CD14-positive monocyte (primary cell): ENCODE results near the gene VOPP1. TPM values are rescaled to one million over a fixed set of nuclear protein-coding genes. Genes with fewer than 3 reads are reported as not detected.
"Not testable (repeated sequence)": the region's sequence is repeated elsewhere in the genome, so short reads cannot be mapped to it uniquely, and the experiment has no call there.

ENCODE experiments used
- DNase-seq, 3 donors: peaks; one replicate each; pipeline ENCODE4 v3.0.0-alpha.2; 2011 to 2022
- H2AFZ ChIP-seq: 2 replicates; pipeline ENCODE4 v1.6.0; 2012; ENCODE audit warnings: mild to moderate bottlenecking, low read depth, low read length, inconsistent platforms; ENCODE audit not compliant: insufficient read depth, poor library complexity, severe bottlenecking
- H3K27ac ChIP-seq, 2 donors: 1 replicate in 1 of 2; 2 replicates in 1 of 2; pipeline ENCODE4 v1.5.1; 2012 to 2013; ENCODE audit warnings: low read length in 2 of 2, control low read depth in 1 of 2, inconsistent platforms in 1 of 2, low read depth in 1 of 2, mild to moderate bottlenecking in 1 of 2
- H3K27me3 ChIP-seq, 2 donors: one replicate each; pipeline versions ENCODE4 v1.6.0 to v1.6.1; 2011 to 2013; ENCODE audit warnings: low read length in 2 of 2; ENCODE audit not compliant: control insufficient read depth in 2 of 2, insufficient read depth in 2 of 2
- H3K36me3 ChIP-seq, 2 donors: replicated peaks in 1 of 2; 1 replicate in 1 of 2; 2 replicates in 1 of 2; pipeline versions ENCODE4 v1.5.1 to v1.6.1; 2012 to 2013; ENCODE audit warnings: low read length in 2 of 2, control low read depth in 1 of 2, inconsistent platforms in 1 of 2, mild to moderate bottlenecking in 1 of 2; ENCODE audit not compliant: insufficient read depth in 2 of 2, control insufficient read depth in 1 of 2
- H3K4me1 ChIP-seq, 2 donors: 1 replicate in 1 of 2; 2 replicates in 1 of 2; pipeline versions ENCODE4 v1.5.1 to v1.6.1; 2012 to 2013; ENCODE audit warnings: low read length in 2 of 2, control low read depth in 1 of 2, inconsistent platforms in 1 of 2, mild to moderate bottlenecking in 1 of 2, moderate library complexity in 1 of 2; ENCODE audit not compliant: insufficient read depth in 2 of 2, control insufficient read depth in 1 of 2
- H3K4me2 ChIP-seq: replicated peaks from 2 replicates; pipeline ENCODE3; 2012; ENCODE audit warnings: low read length, moderate library complexity, mild to moderate bottlenecking; ENCODE audit not compliant: poor library complexity, severe bottlenecking; ENCODE audit errors: extremely low read depth
- H3K4me3 ChIP-seq, 3 experiments: fragments of 200-600 bp in 1 of 3; sonication (generic) in 1 of 3; replicated peaks in 1 of 3; 1 replicate in 2 of 3; 2 replicates in 1 of 3; pipeline ENCODE4 v1.5.1; 2011 to 2013; ENCODE audit warnings: low read length in 3 of 3, mild to moderate bottlenecking in 3 of 3, control low read depth in 2 of 3, low read depth in 2 of 3, inconsistent platforms in 1 of 3, moderate library complexity in 1 of 3
- H3K79me2 ChIP-seq: 2 replicates; pipeline ENCODE4 v1.6.0; 2012; ENCODE audit warnings: mild to moderate bottlenecking, control low read depth, inconsistent platforms, low read length, moderate library complexity; ENCODE audit not compliant: insufficient read depth
- H3K9ac ChIP-seq: 2 replicates; pipeline ENCODE4 v1.6.0; 2017; ENCODE audit warnings: low read length, mild to moderate bottlenecking; ENCODE audit not compliant: insufficient read depth, poor library complexity, severe bottlenecking
- H3K9me3 ChIP-seq, 2 donors: replicated peaks in 1 of 2; 1 replicate in 1 of 2; 2 replicates in 1 of 2; pipeline versions ENCODE4 v1.5.1 to v1.6.1; 2012 to 2013; ENCODE audit warnings: low read length in 2 of 2, control low read depth in 1 of 2; ENCODE audit not compliant: control insufficient read depth in 1 of 2, insufficient read depth in 1 of 2
- H4K20me1 ChIP-seq: 2 replicates; pipeline ENCODE4 v1.6.0; 2012; ENCODE audit warnings: mild to moderate bottlenecking, low read length, control low read depth, moderate library complexity; ENCODE audit not compliant: insufficient read depth
- H3K27ac Mint-ChIP-seq, 7 donors: one replicate each; pipeline ENCODE4 v1.8.0; 2020; ENCODE audit warnings: mild to moderate bottlenecking in 7 of 7, mixed read lengths in 7 of 7, moderate library complexity in 6 of 7, inconsistent platforms in 2 of 7
- H3K27me3 Mint-ChIP-seq, 3 donors: one replicate each; pipeline ENCODE4 v1.8.0; 2021 to 2022; ENCODE audit warnings: low read depth in 3 of 3, mild to moderate bottlenecking in 3 of 3, mixed read lengths in 3 of 3, moderate library complexity in 3 of 3, inconsistent platforms in 1 of 3
- H3K36me3 Mint-ChIP-seq, 2 donors: one replicate each; pipeline ENCODE4 v1.8.0; 2020; ENCODE audit warnings: mixed read lengths in 2 of 2, inconsistent platforms in 1 of 2, mild to moderate bottlenecking in 1 of 2
- H3K4me1 Mint-ChIP-seq: one replicate; pipeline ENCODE4 v1.8.0; 2020; ENCODE audit warnings: mild to moderate bottlenecking, mixed read lengths
- H3K4me3 Mint-ChIP-seq, 2 donors: one replicate each; pipeline ENCODE4 v1.8.0; 2020; ENCODE audit warnings: mild to moderate bottlenecking in 2 of 2, mixed read lengths in 2 of 2, moderate library complexity in 1 of 2
- H3K9me3 Mint-ChIP-seq, 7 donors: one replicate each; pipeline ENCODE4 v1.8.0; 2020 to 2022; ENCODE audit warnings: mixed read lengths in 7 of 7, mild to moderate bottlenecking in 6 of 7, moderate library complexity in 6 of 7, inconsistent platforms in 2 of 7
- CTCF ChIP-seq: fragments of 200-600 bp; IDR thresholded peaks from one replicate; pipeline ENCODE4 v1.8.0; 2022; ENCODE audit warnings: antibody characterized with exemption, mild to moderate bottlenecking
- WGBS: methylation state at CpG from one replicate; pipeline ENCODE4 v1.1.5; 2013; ENCODE audit warnings: missing lambda C conversion rate; ENCODE audit not compliant: insufficient coverage; 5-methylcytosine and 5-hydroxymethylcytosine counted together
- intact Hi-C, 2 donors: fragments of 100-400 bp; cut with micrococcal nuclease; formaldehyde crosslinking; loops; one replicate each; pipeline versions ENCODE4 v1.15.0 to v1.15.1; 2023
- polyA plus RNA-seq, 3 donors: library from polyadenylated mRNA; depleted of rRNA in 1 of 3; unstranded in 2 of 3; stranded (reverse) in 1 of 3; fragments of 300-500 nt in 2 of 3; fragments of >200 nt in 1 of 3; fragmentation: Illumina TruSeq in 2 of 3; gene quantifications; 1 replicate in 2 of 3; 2 replicates in 1 of 3; pipeline ENCODE4 v1.2.3, GENCODE V29; 2012 to 2021

Gene VOPP1
- polyA plus RNA-seq, 3 donors = 16.7 to 22.1 (median 18.0) TPM

GRCh38 chr7:55472928-55473725 lies 99.2 kb downstream of the VOPP1 start:
- TF ChIP-seq CTCF = no peak
- peaks cover 0 to 5% (median 0%) of the 10 kb centered on the region in 7 donors for H3K9me3 Mint-ChIP-seq
- intact Hi-C loops = no loop called here
- H3K27ac Mint-ChIP-seq = peak overlapping the region in 1 of 7 donors; percentile 63
- Histone ChIP-seq H3K4me1 (no peaks in the 10 kb centered on the region), H3K27ac (no peak overlapping the region), H3K4me2 (no peak overlapping the region), H3K9ac (no peak overlapping the region), H3K27me3 (no peaks in the 10 kb centered on the region), H3K9me3 (no peaks in the 10 kb centered on the region), H4K20me1 (peaks cover 7% of the 10 kb centered on the region), H3K79me2 (no peaks in the 10 kb centered on the region), H3K4me3 (no peak overlapping the region), H3K36me3 (peaks cover 6 to 43% of the 10 kb centered on the region in 2 donors), H2AFZ (no peak overlapping the region)
- DNase-seq = peak in 1 of 3 donors; percentile 2
- no peaks in the 10 kb centered on the region for H3K27me3 Mint-ChIP-seq
- WGBS = 98% methylated on average over 15 of the region's 25 CpGs
- H3K4me1 Mint-ChIP-seq = peaks cover 4% of the 10 kb centered on the region
- peaks cover 36 to 43% of the 10 kb centered on the region in 2 donors for H3K36me3 Mint-ChIP-seq
- H3K4me3 Mint-ChIP-seq = no peak overlapping the region

GRCh38 chr7:55472406-55472805 lies 99.9 kb downstream of the VOPP1 start:
- H4K20me1 ChIP-seq, H3K27ac Mint-ChIP-seq, H3K4me1 Mint-ChIP-seq, H3K4me3 ChIP-seq, H3K27me3 ChIP-seq, H3K9me3 Mint-ChIP-seq, H3K9ac ChIP-seq, H3K4me3 Mint-ChIP-seq, H3K4me1 ChIP-seq, H3K4me2 ChIP-seq, H3K27me3 Mint-ChIP-seq, intact Hi-C loops, DNase-seq, H2AFZ ChIP-seq, H3K9me3 ChIP-seq, H3K27ac ChIP-seq, H3K79me2 ChIP-seq: not testable (repeated sequence)
- H3K36me3 Mint-ChIP-seq = peaks cover 34 to 42% of the 10 kb centered on the region in 2 donors
- H3K36me3 ChIP-seq = peaks cover 4 to 37% of the 10 kb centered on the region in 2 donors
- WGBS = no CpG with 5 or more reads among the region's 14 CpGs

GRCh38 chr7:55471594-55471993 lies 100.7 kb downstream of the VOPP1 start:
- H3K4me3 Mint-ChIP-seq, H3K9ac ChIP-seq, intact Hi-C loops, H3K4me1 ChIP-seq, H3K9me3 ChIP-seq, H3K4me3 ChIP-seq, H4K20me1 ChIP-seq, H3K4me1 Mint-ChIP-seq, H3K9me3 Mint-ChIP-seq, H2AFZ ChIP-seq, H3K27ac Mint-ChIP-seq, H3K27ac ChIP-seq, DNase-seq, H3K4me2 ChIP-seq, H3K79me2 ChIP-seq, H3K27me3 ChIP-seq, H3K27me3 Mint-ChIP-seq: not testable (repeated sequence)
- 100% methylated on average over 1 of the region's 9 CpGs for WGBS
- H3K36me3 Mint-ChIP-seq = peaks cover 37 to 42% of the 10 kb centered on the region in 2 donors
- H3K36me3 ChIP-seq = peaks cover 4 to 29% of the 10 kb centered on the region in 2 donors
